Measurements from ENCODE around the gene CHST8.

The CHST8 gene

GRCh38 chr19:33756177-33756576, 134.4 kb downstream of the CHST8 start:
- no peak overlapping the region for H2BK5ac ChIP-seq (ENCODE audit: low read depth, low read length, poor library complexity, severe bottlenecking)
- no peak overlapping the region for H3K4me3 ChIP-seq (ENCODE audit: insufficient read depth in 1 of 2, low read depth in 1 of 2, low read length in 2 of 2)
- H4K8ac ChIP-seq (ENCODE audit: low read length) = no peak overlapping the region
- H3K4me1 ChIP-seq (ENCODE audit: control insufficient read depth, insufficient read depth, low read depth, low read length) = peaks cover 1% of the 10 kb centered on the region
- H3K36me3 ChIP-seq (ENCODE audit: control insufficient read depth in 1 of 2, insufficient read depth in 2 of 2, low read depth in 1 of 2, low read length in 2 of 2) = no peaks in the 10 kb centered on the region
- WGBS = 77% methylated on average over 11 of the region's 11 CpGs
- no peak overlapping the region for H3K18ac ChIP-seq (ENCODE audit: low read depth in 1 of 2, low read length in 2 of 2)
- H3K27me3 ChIP-seq (ENCODE audit: control insufficient read depth in 1 of 2, insufficient read depth in 1 of 2, low read length in 2 of 2) = peaks cover 0 to 54% of the 10 kb centered on the region in 2 experiments
- H2AK5ac ChIP-seq (ENCODE audit: low read length, severe bottlenecking) = no peak overlapping the region
- H3K4me2 ChIP-seq (ENCODE audit: low read length, poor library complexity, severe bottlenecking) = no peak overlapping the region
- no peak overlapping the region for H3K4ac ChIP-seq (ENCODE audit: low read depth in 1 of 2, low read length in 2 of 2)
- no peak overlapping the region for H3K14ac ChIP-seq (ENCODE audit: low read length in 2 of 2)
- no peaks in the 10 kb centered on the region for H3K79me1 ChIP-seq (replicated peaks; ENCODE audit: low read length, poor library complexity, severe bottlenecking)
- no peak overlapping the region for H4K91ac ChIP-seq (ENCODE audit: low read length)
- no peak overlapping the region for H3K23ac ChIP-seq (ENCODE audit: low read length in 2 of 2)
- no peak overlapping the region for H3K9ac ChIP-seq (ENCODE audit: low read length)
- no peaks in the 10 kb centered on the region for H3K9me3 ChIP-seq (ENCODE audit: control insufficient read depth, low read length)
- H2AFZ ChIP-seq (ENCODE audit: low read depth, low read length) = no peak overlapping the region
- H3K27ac ChIP-seq (ENCODE audit: low read length, poor library complexity, severe bottlenecking) = no peak overlapping the region
- no peak for DNase-seq
- no peak overlapping the region for H2BK120ac ChIP-seq (ENCODE audit: low read depth, low read length)
- no peak overlapping the region for H2BK15ac ChIP-seq (ENCODE audit: low read depth, poor library complexity, severe bottlenecking)
- no peak overlapping the region for H2BK12ac ChIP-seq (ENCODE audit: low read length in 2 of 2)

GRCh38 chr19:33758541-33759013, 136.8 kb downstream of the CHST8 start:
- H4K8ac ChIP-seq (ENCODE audit: low read length) = no peak overlapping the region
- H4K91ac ChIP-seq (ENCODE audit: low read length) = peak overlapping the region; percentile 68
- H2AK5ac ChIP-seq (ENCODE audit: low read length, severe bottlenecking) = no peak overlapping the region
- WGBS = 74% methylated on average over 12 of the region's 12 CpGs
- no peak overlapping the region for H3K14ac ChIP-seq (ENCODE audit: low read length in 2 of 2)
- H3K9ac ChIP-seq (ENCODE audit: low read length) = no peak overlapping the region
- no peak overlapping the region for H3K23ac ChIP-seq (ENCODE audit: low read length in 2 of 2)
- peaks cover 1% of the 10 kb centered on the region for H3K4me1 ChIP-seq (ENCODE audit: control insufficient read depth, insufficient read depth, low read depth, low read length)
- H2BK5ac ChIP-seq (ENCODE audit: low read depth, low read length, poor library complexity, severe bottlenecking) = no peak overlapping the region
- no peaks in the 10 kb centered on the region for H3K79me1 ChIP-seq (replicated peaks; ENCODE audit: low read length, poor library complexity, severe bottlenecking)
- H3K36me3 ChIP-seq (ENCODE audit: control insufficient read depth in 1 of 2, insufficient read depth in 2 of 2, low read depth in 1 of 2, low read length in 2 of 2) = no peaks in the 10 kb centered on the region
- H3K27me3 ChIP-seq (ENCODE audit: control insufficient read depth in 1 of 2, insufficient read depth in 1 of 2, low read length in 2 of 2) = peaks cover 0 to 51% of the 10 kb centered on the region in 2 experiments
- H2AFZ ChIP-seq (ENCODE audit: low read depth, low read length) = no peak overlapping the region
- no peaks in the 10 kb centered on the region for H3K9me3 ChIP-seq (ENCODE audit: control insufficient read depth, low read length)
- H3K18ac ChIP-seq (ENCODE audit: low read depth in 1 of 2, low read length in 2 of 2) = no peak overlapping the region
- no peak overlapping the region for H3K4ac ChIP-seq (ENCODE audit: low read depth in 1 of 2, low read length in 2 of 2)
- H2BK15ac ChIP-seq (ENCODE audit: low read depth, poor library complexity, severe bottlenecking) = no peak overlapping the region
- DNase-seq = no peak
- H3K4me2 ChIP-seq (ENCODE audit: low read length, poor library complexity, severe bottlenecking) = no peak overlapping the region
- H3K27ac ChIP-seq (ENCODE audit: low read length, poor library complexity, severe bottlenecking) = no peak overlapping the region
- H3K4me3 ChIP-seq (ENCODE audit: insufficient read depth in 1 of 2, low read depth in 1 of 2, low read length in 2 of 2) = no peak overlapping the region
- H2BK12ac ChIP-seq (ENCODE audit: low read length in 2 of 2) = no peak overlapping the region
- no peak overlapping the region for H2BK120ac ChIP-seq (ENCODE audit: low read depth, low read length)

GRCh38 chr19:33759356-33759755, 137.6 kb downstream of the CHST8 start:
- no peak overlapping the region for H3K18ac ChIP-seq (ENCODE audit: low read depth in 1 of 2, low read length in 2 of 2)
- H2BK5ac ChIP-seq (ENCODE audit: low read depth, low read length, poor library complexity, severe bottlenecking) = no peak overlapping the region
- H2BK15ac ChIP-seq (ENCODE audit: low read depth, poor library complexity, severe bottlenecking) = no peak overlapping the region
- H3K4me2 ChIP-seq (ENCODE audit: low read length, poor library complexity, severe bottlenecking) = no peak overlapping the region
- no peak overlapping the region for H3K4ac ChIP-seq (ENCODE audit: low read depth in 1 of 2, low read length in 2 of 2)
- H2BK12ac ChIP-seq (ENCODE audit: low read length in 2 of 2) = no peak overlapping the region
- no peak overlapping the region for H2AFZ ChIP-seq (ENCODE audit: low read depth, low read length)
- H4K8ac ChIP-seq (ENCODE audit: low read length) = no peak overlapping the region
- WGBS = 88% methylated on average over 7 of the region's 7 CpGs
- no peak overlapping the region for H4K91ac ChIP-seq (ENCODE audit: low read length)
- no peaks in the 10 kb centered on the region for H3K36me3 ChIP-seq (ENCODE audit: control insufficient read depth in 1 of 2, insufficient read depth in 2 of 2, low read depth in 1 of 2, low read length in 2 of 2)
- no peak overlapping the region for H3K14ac ChIP-seq (ENCODE audit: low read length in 2 of 2)
- peaks cover 0 to 51% of the 10 kb centered on the region in 2 experiments for H3K27me3 ChIP-seq (ENCODE audit: control insufficient read depth in 1 of 2, insufficient read depth in 1 of 2, low read length in 2 of 2)
- H3K79me1 ChIP-seq (replicated peaks; ENCODE audit: low read length, poor library complexity, severe bottlenecking) = no peaks in the 10 kb centered on the region
- H3K4me1 ChIP-seq (ENCODE audit: control insufficient read depth, insufficient read depth, low read depth, low read length) = peaks cover 1% of the 10 kb centered on the region
- no peak overlapping the region for H2BK120ac ChIP-seq (ENCODE audit: low read depth, low read length)
- H3K27ac ChIP-seq (ENCODE audit: low read length, poor library complexity, severe bottlenecking) = no peak overlapping the region
- no peak overlapping the region for H3K23ac ChIP-seq (ENCODE audit: low read length in 2 of 2)
- no peak overlapping the region for H2AK5ac ChIP-seq (ENCODE audit: low read length, severe bottlenecking)
- no peak overlapping the region for H3K4me3 ChIP-seq (ENCODE audit: insufficient read depth in 1 of 2, low read depth in 1 of 2, low read length in 2 of 2)
- no peak overlapping the region for H3K9ac ChIP-seq (ENCODE audit: low read length)
- DNase-seq = no peak
- H3K9me3 ChIP-seq (ENCODE audit: control insufficient read depth, low read length) = no peaks in the 10 kb centered on the region

- 83% methylated on average over 11 of the region's 11 CpGs for WGBS
These were observed 142.0 kb downstream of the CHST8 start for GRCh38 chr19:33763633-33764371.

More at GRCh38 chr19:33763633-33764371, 142.0 kb downstream of the CHST8 start:
- Histone ChIP-seq H3K14ac (ENCODE audit: low read length in 2 of 2) (no peak overlapping the region), H3K4ac (ENCODE audit: low read depth in 1 of 2, low read length in 2 of 2) (no peak overlapping the region), H3K36me3 (ENCODE audit: control insufficient read depth in 1 of 2, insufficient read depth in 2 of 2, low read depth in 1 of 2, low read length in 2 of 2) (no peaks in the 10 kb centered on the region), H3K23ac (ENCODE audit: low read length in 2 of 2) (no peak overlapping the region), H3K27me3 (ENCODE audit: control insufficient read depth in 1 of 2, insufficient read depth in 1 of 2, low read length in 2 of 2) (peaks cover 1 to 53% of the 10 kb centered on the region in 2 experiments), H2AK5ac (ENCODE audit: low read length, severe bottlenecking) (no peak overlapping the region), H3K18ac (ENCODE audit: low read depth in 1 of 2, low read length in 2 of 2) (no peak overlapping the region), H3K27ac (ENCODE audit: low read length, poor library complexity, severe bottlenecking) (no peak overlapping the region), H2BK120ac (ENCODE audit: low read depth, low read length) (no peak overlapping the region), H3K9ac (ENCODE audit: low read length) (no peak overlapping the region), H2BK15ac (ENCODE audit: low read depth, poor library complexity, severe bottlenecking) (no peak overlapping the region), H3K9me3 (ENCODE audit: control insufficient read depth, low read length) (no peaks in the 10 kb centered on the region), H4K8ac (ENCODE audit: low read length) (no peak overlapping the region), H2BK5ac (ENCODE audit: low read depth, low read length, poor library complexity, severe bottlenecking) (no peak overlapping the region), H2BK12ac (ENCODE audit: low read length in 2 of 2) (no peak overlapping the region), H3K4me2 (ENCODE audit: low read length, poor library complexity, severe bottlenecking) (no peak overlapping the region), H3K79me1 (replicated peaks; ENCODE audit: low read length, poor library complexity, severe bottlenecking) (no peaks in the 10 kb centered on the region), H3K4me3 (ENCODE audit: insufficient read depth in 1 of 2, low read depth in 1 of 2, low read length in 2 of 2) (no peak overlapping the region), H2AFZ (ENCODE audit: low read depth, low read length) (no peak overlapping the region), H3K4me1 (ENCODE audit: control insufficient read depth, insufficient read depth, low read depth, low read length) (no peaks in the 10 kb centered on the region), H4K91ac (ENCODE audit: low read length) (no peak overlapping the region)
- no peak for DNase-seq
